Sigmoid colon (tissue), 4 donors: ENCODE data around the gene CPN2.

Experiments used
- EP300 ChIP-seq, 4 donors: sonication (generic); formaldehyde crosslinking; IDR thresholded peaks; one replicate each; pipeline ENCODE4 v1.6.1; 2017; ENCODE audit warnings: antibody characterized with exemption in 4 of 4
- POLR2A ChIP-seq, 2 donors: fragments of 450-650 bp; IDR thresholded peaks; one replicate each; pipeline ENCODE4 v1.6.1; 2016; ENCODE audit warnings: antibody characterized with exemption in 2 of 2, mild to moderate bottlenecking in 2 of 2, moderate library complexity in 2 of 2
- TF ChIP-seq, protein P1 (sequence below), 4 experiments: fragments of 450-650 bp in 3 of 4; fragments of 200-600 bp in 1 of 4; IDR thresholded peaks; one replicate each; pipeline ENCODE4 v1.5.1; 2016 to 2019; ENCODE audit warnings: antibody characterized with exemption in 4 of 4, mild to moderate bottlenecking in 3 of 4, moderate library complexity in 2 of 4

DNA sequence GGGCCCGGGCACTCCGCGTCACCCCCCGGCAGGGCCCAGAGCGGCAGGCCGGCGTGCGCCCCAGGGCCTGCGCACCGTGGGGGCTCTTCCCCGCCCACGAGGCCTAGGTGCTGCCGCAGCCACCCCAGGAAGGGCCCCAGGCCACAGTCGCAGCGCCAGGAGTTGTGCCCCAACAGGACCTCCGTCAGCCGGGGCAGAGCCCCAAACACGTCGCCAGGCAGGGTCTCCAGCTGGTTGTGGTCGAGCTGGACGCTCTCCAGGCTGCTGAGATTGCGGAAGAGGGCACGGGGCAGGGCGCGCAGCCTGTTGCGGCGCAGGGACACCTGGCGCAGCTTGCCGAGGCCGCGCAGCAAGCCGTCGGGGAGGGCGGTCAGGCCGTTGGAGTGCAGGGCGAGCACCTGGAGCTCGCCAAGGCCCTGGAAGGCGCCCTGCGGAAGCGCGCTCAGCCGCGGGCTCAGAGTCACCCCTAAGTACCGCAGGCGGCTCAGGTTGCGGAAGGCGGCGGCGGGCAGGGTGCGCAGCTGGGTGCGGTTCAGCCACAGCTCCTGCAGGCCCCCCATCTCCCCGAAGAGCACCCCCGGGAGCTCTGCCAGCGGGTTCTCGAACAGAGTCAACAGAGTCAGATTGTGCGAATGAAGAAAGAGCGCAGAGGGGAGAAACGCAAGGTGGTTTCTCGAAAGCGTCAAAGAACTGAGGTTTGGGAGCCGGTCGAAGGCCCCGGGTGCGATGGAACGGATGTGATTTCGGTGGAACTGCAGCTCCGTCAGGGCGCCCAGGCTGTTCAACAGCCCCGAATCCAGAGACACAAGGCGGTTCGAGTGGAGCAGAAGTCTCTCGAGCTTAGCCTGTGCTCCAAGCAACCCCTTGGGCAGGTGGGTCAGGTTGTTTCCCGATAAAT, 46.0 kb upstream of the CPN2 start:
- TF ChIP-seq, protein P1, sequence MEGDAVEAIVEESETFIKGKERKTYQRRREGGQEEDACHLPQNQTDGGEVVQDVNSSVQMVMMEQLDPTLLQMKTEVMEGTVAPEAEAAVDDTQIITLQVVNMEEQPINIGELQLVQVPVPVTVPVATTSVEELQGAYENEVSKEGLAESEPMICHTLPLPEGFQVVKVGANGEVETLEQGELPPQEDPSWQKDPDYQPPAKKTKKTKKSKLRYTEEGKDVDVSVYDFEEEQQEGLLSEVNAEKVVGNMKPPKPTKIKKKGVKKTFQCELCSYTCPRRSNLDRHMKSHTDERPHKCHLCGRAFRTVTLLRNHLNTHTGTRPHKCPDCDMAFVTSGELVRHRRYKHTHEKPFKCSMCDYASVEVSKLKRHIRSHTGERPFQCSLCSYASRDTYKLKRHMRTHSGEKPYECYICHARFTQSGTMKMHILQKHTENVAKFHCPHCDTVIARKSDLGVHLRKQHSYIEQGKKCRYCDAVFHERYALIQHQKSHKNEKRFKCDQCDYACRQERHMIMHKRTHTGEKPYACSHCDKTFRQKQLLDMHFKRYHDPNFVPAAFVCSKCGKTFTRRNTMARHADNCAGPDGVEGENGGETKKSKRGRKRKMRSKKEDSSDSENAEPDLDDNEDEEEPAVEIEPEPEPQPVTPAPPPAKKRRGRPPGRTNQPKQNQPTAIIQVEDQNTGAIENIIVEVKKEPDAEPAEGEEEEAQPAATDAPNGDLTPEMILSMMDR (IDR thresholded peaks at IDR 0.05), result no peak
- TF ChIP-seq EP300 (IDR thresholded peaks at IDR 0.05) (no peak), POLR2A (IDR thresholded peaks at IDR 0.05) (no peak)
